Measurements from ENCODE around the gene PPHLN1. TPM values are rescaled to one million over a fixed set of nuclear protein-coding genes. Genes with fewer than 3 reads are reported as not detected.

The PPHLN1 gene
- total and polyA plus RNA-seq, 2 of the 8 experiments (the other 6 are each of a cell fraction or from before 2014, with no cell fraction given), result 34.3 to 71.6 TPM

- TF ChIP-seq YY1 (IDR thresholded peaks at IDR 0.05; ENCODE audit: low read depth, low read length) (no peak), BRCA1 (IDR thresholded peaks at IDR 0.05; ENCODE audit: low read depth, low read length) (no peak), KDM4A (IDR thresholded peaks at IDR 0.05; ENCODE audit: low read depth, low read length, severe bottlenecking) (no peak), CHD1 (IDR thresholded peaks at IDR 0.05; ENCODE audit: low read depth, low read length) (no peak), RFX5 (IDR thresholded peaks at IDR 0.05; ENCODE audit: borderline replicate concordance, low read depth, low read length) (no peak), SUZ12 (IDR thresholded peaks at IDR 0.05; ENCODE audit: low read length) (no peak)
Observed at GRCh38 chr12:42462486-42462885, 136.5 kb downstream of the PPHLN1 start (continued).

All from H1 (cell line).